GM12865 (cell line): ENCODE data around the gene DNPH1.

Source experiments
- DNase-seq: peaks from one replicate; pipeline ENCODE4 v3.0.0; 2010; ENCODE audit warnings: low read depth
- H3K4me3 ChIP-seq: 2 replicates; pipeline ENCODE4 v1.5.1; 2011; ENCODE audit warnings: mild to moderate bottlenecking, low read depth, low read length, control low read depth
- TF ChIP-seq, protein P1 (sequence below): IDR thresholded peaks from 2 replicates; pipeline ENCODE4 v1.5.1; 2011; ENCODE audit warnings: low read length, control low read depth, low read depth, inconsistent platforms; ENCODE audit not compliant: insufficient read depth; ENCODE audit errors: missing control alignments

Gene DNPH1

DNA sequence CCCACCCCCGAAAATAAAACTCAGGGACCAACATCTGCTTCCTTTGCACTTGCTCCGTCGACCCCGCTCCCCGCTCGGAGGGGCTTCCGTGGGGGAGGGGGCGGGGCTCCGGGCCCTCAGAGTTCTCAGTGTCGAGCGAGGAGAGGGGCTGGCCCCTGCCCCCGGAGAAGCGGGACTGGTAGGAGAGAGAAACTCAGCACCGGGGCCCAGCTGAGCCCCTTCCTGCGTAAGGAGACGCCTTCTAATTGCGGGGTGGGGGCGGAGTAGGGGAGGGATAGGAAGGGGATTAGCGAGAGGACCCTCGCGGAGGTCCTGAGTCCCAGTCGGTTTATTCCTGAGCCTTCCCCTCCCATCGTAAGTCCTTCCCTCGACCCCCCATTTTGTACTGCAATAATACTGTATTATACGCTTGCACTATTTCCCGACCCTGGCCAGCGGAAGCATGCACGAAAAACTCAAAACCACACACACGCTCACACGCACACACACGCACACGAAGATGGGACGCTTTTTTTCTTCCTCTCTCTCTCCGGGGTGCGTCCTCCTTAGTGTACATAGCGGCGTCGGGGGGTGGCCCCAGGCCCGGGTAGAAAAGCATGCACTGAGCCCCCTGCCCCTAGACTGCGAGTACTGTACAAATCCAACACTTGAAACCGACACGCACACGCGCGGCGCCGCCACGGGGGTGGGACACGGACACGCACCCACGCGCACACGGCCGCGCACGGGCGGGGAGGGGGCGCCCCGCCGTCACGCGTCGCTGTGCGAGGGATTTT is 46.7 kb upstream of the DNPH1 start:
- H3K4me3 ChIP-seq = peak overlapping the region; percentile 27
- DNase-seq = peak; percentile 62
- TF ChIP-seq, protein P1, sequence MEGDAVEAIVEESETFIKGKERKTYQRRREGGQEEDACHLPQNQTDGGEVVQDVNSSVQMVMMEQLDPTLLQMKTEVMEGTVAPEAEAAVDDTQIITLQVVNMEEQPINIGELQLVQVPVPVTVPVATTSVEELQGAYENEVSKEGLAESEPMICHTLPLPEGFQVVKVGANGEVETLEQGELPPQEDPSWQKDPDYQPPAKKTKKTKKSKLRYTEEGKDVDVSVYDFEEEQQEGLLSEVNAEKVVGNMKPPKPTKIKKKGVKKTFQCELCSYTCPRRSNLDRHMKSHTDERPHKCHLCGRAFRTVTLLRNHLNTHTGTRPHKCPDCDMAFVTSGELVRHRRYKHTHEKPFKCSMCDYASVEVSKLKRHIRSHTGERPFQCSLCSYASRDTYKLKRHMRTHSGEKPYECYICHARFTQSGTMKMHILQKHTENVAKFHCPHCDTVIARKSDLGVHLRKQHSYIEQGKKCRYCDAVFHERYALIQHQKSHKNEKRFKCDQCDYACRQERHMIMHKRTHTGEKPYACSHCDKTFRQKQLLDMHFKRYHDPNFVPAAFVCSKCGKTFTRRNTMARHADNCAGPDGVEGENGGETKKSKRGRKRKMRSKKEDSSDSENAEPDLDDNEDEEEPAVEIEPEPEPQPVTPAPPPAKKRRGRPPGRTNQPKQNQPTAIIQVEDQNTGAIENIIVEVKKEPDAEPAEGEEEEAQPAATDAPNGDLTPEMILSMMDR = no peak

DNA sequence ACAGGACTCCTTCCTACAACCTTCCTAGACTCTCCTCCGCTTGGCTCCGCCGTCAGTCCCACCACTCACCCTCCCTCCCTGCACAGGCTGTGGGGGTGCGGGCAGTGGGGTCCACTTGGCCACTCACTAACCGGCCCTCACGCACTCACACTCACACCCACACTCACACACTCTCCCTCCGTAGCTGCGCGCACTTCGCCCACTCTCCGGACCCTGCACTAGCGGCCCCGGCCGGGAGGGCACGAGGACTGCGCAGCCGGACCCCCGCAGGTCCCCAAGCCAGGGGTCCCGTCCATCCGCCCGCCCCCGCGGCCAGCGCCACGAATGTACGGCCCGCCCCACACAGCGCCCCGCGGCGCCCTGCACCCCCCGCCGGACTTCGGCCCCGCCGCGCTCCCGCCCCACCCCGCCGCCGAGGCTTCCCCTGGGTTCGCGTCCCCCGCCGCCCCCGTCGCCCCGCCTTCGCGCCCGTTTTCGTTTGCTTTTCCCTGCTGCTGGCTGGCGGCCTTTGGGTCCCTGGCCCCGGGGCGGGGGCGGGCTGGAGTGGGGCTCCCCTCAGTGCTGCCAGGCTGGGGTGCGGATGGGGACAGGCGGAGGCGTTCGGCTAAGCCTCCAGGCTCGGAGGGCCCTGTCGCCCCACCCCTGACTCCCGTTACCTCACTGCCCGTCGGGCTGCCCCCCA is 45.8 kb upstream of the DNPH1 start:
- TF ChIP-seq, protein P1 = no peak
- H3K4me3 ChIP-seq = peak overlapping the region; percentile 19; the same call in 1 of the 2 replicates
- DNase-seq = no peak

DNA sequence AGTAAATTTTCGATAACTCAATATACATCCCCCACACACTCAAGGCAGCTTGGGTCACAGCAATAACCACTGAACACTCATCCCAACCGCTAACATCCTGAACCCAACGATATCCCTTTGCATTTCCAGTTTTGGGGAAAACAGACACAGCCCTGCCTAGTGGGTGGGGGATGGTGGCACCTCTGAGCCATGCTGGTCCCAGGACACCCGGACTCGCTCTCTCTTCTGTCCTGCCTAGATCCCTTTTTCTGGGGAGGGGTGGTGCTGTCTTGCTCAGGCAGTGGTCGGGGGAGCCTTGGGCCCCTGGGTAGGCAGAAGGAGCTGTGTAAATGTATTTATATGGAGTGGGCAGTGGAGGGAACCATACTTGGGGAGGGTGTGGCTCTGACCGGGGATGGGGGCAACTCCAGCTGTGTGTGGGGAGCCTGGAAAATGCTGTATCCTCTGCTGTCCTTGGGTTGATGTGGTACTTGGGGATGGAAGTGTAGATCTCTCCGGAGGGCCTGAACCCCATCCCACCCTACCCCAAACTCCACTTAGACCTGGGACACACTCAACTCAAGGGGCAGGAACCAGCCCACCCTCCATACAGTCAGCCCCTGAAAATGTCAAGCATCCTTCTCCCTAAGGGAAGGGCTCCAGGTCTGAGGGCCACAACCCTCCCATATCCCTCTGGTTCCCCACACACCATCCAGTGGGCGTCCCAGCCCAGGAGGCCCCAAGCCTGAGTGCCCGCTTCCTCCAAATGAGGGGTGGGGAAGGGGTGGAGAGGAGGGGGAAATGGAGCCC is 45.0 kb upstream of the DNPH1 start:
- DNase-seq = no peak
- TF ChIP-seq, protein P1 = no peak
- no peak overlapping the region for H3K4me3 ChIP-seq

DNA sequence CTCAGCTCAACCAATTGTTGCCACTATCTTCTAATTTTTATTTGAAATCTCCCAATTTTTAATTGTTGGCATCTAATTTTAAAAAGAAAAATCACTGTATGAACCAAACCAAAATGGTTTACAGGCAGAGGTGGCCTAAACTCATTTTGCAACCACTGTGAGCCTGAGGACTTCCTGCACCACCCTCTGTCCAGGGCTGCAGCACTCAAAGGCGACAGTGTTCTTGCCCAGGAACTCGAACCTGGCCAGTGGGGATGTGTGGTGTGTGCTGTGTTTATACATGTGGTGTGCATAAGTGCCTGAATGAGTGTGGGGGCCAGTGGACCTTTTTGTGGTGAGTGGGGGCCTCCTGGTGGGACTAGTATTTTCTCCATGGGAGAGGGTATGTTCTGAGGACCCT is 44.4 kb upstream of the DNPH1 start:
- peak; percentile 23 for DNase-seq
- H3K4me3 ChIP-seq = no peak overlapping the region
- TF ChIP-seq, protein P1 = no peak

DNA sequence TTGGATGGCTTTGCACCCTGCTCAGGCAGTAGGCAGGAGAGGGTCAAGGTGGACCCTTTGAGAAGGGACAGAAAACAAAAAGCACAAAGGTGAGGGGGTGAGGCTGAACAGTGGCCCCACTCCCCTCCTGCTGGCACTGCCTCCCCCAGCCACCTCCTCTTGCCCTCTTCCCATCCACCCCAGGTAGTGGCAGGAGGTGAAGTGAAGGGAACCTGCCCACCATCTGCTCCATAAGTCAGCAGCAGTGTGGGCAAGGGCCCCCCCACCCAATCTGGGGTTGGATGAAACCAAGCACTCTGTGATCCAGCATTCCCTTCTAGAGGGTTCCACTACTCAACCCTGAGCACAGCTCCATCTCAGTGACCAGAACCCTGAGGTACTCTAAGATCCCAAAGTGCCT is 42.7 kb upstream of the DNPH1 start:
- H3K4me3 ChIP-seq = no peak overlapping the region
- TF ChIP-seq, protein P1 = no peak
- DNase-seq = no peak

DNA sequence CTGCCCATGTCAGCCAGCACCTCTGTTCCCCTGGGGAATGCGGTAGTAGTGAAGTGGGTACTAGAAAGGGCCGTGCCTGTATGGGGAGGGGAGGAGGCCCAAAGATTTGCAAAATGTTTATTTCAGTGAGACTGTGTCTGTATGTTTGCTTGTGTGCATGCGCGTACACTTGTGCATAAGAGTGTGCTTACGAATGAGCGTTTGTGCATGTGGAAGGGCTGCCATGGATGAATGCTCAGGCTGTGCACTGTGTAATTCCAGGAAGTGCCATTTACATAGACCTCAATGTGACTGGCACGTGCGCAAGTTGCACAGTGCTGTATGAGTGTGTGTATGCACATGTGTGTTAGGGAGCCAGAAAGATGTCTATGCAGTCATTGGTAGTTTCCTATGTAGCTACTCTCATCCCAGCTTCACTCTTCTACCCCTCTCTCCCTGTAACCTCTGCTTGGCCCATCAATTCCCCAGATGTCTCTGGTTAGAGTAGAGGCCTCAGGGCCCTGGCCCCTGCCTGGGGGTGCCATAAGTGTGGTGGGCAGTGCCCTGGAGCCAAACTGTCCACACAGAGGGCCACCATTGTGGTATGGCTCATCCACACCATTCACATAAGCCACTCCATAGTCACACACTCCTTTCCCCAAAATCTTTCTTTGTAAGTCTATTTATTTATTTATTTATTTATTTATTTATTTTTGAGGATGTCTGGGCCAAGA is 42.0 kb upstream of the DNPH1 start:
- TF ChIP-seq, protein P1 = no peak
- H3K4me3 ChIP-seq = no peak overlapping the region
- peak; percentile 47 for DNase-seq
